ENCODE measurements around the gene WSB1.

Gene WSB1

GRCh38 chr17:27348196-27348595 is 54.3 kb downstream of the WSB1 start:
- Histone ChIP-seq H2AFZ (ENCODE audit: low read depth, low read length, severe bottlenecking) (no peak overlapping the region), H3K27me3 (ENCODE audit: low read length) (no peaks in the 10 kb centered on the region), H4K20me1 (ENCODE audit: low read depth, low read length) (no peaks in the 10 kb centered on the region), H3K9me2 (replicated peaks; ENCODE audit: insufficient read depth, low read length) (no peaks in the 10 kb centered on the region), H3F3A (ENCODE audit: insufficient read depth) (peaks cover 27% of the 10 kb centered on the region), H3K9ac (ENCODE audit: low read length) (peak overlapping the region; percentile 58), H3K36me3 (ENCODE audit: low read length) (no peaks in the 10 kb centered on the region), H3K4me3 (ENCODE audit: insufficient read depth, low read length, poor library complexity, severe bottlenecking) (peak overlapping the region; percentile 39), H3K79me2 (ENCODE audit: insufficient read depth, low read length) (peaks cover 5% of the 10 kb centered on the region; the same call in 1 of the 2 replicates), H3K4me2 (ENCODE audit: low read depth, low read length, poor library complexity, severe bottlenecking) (peak overlapping the region; percentile 62), H3K27ac (ENCODE audit: low read depth, low read length) (peak overlapping the region; percentile 49; the same call in 1 of the 2 replicates), H3K9me3 (ENCODE audit: insufficient read depth, low read length) (no peaks in the 10 kb centered on the region)
- TF ChIP-seq, protein P1, sequence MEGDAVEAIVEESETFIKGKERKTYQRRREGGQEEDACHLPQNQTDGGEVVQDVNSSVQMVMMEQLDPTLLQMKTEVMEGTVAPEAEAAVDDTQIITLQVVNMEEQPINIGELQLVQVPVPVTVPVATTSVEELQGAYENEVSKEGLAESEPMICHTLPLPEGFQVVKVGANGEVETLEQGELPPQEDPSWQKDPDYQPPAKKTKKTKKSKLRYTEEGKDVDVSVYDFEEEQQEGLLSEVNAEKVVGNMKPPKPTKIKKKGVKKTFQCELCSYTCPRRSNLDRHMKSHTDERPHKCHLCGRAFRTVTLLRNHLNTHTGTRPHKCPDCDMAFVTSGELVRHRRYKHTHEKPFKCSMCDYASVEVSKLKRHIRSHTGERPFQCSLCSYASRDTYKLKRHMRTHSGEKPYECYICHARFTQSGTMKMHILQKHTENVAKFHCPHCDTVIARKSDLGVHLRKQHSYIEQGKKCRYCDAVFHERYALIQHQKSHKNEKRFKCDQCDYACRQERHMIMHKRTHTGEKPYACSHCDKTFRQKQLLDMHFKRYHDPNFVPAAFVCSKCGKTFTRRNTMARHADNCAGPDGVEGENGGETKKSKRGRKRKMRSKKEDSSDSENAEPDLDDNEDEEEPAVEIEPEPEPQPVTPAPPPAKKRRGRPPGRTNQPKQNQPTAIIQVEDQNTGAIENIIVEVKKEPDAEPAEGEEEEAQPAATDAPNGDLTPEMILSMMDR (IDR thresholded peaks at IDR 0.05; ENCODE audit: insufficient read depth, low read length, poor library complexity, severe bottlenecking), result no peak
- no peak for TF ChIP-seq EZH2phosphoT487 (conservative IDR thresholded peaks at IDR 0.05; ENCODE audit: low read length)

- Histone ChIP-seq H2AFZ (ENCODE audit: low read depth, low read length, severe bottlenecking) (peak overlapping the region; percentile 43), H3K27me3 (ENCODE audit: low read length) (no peaks in the 10 kb centered on the region), H4K20me1 (ENCODE audit: low read depth, low read length) (no peaks in the 10 kb centered on the region), H3K9ac (ENCODE audit: low read length) (peak overlapping the region; percentile 58), H3K79me2 (ENCODE audit: insufficient read depth, low read length) (peaks cover 5% of the 10 kb centered on the region; the same call in 1 of the 2 replicates), H3K9me2 (replicated peaks; ENCODE audit: insufficient read depth, low read length) (no peaks in the 10 kb centered on the region), H3K9me3 (ENCODE audit: insufficient read depth, low read length) (no peaks in the 10 kb centered on the region), H3K4me3 (ENCODE audit: insufficient read depth, low read length, poor library complexity, severe bottlenecking) (peak overlapping the region; percentile 27), H3K4me2 (ENCODE audit: low read depth, low read length, poor library complexity, severe bottlenecking) (peak overlapping the region; percentile 62), H3K27ac (ENCODE audit: low read depth, low read length) (peak overlapping the region; percentile 61), H3K36me3 (ENCODE audit: low read length) (no peaks in the 10 kb centered on the region), H3F3A (ENCODE audit: insufficient read depth) (peaks cover 27% of the 10 kb centered on the region)
- TF ChIP-seq, protein P1 (IDR thresholded peaks at IDR 0.05; ENCODE audit: insufficient read depth, low read length, poor library complexity, severe bottlenecking), result no peak
- TF ChIP-seq EZH2phosphoT487 (conservative IDR thresholded peaks at IDR 0.05; ENCODE audit: low read length), result no peak
Observed at GRCh38 chr17:27349540-27350021, 55.7 kb downstream of the WSB1 start.

DNA sequence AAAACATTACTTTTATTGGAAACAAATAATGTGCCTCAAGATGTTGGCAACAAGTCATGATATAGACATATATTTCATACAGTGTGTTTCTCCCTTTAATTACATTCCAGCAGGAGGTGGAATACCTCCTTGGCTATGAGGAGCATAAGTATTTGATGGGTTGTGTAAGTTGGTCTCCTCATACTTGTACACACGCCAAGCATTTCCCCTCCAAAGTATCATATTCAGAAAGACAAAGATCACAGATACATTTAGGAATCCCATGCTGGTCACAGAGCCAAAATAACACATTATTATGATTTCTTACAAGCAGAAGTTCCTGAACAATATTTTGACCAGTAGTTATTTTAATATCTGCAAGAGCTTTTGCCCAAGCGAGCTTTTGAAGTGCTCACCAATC is 57.8 kb downstream of the WSB1 start:
- no peaks in the 10 kb centered on the region for H3K27me3 ChIP-seq (ENCODE audit: low read length)
- peak overlapping the region; percentile 39; the same call in 1 of the 2 replicates for H3K27ac ChIP-seq (ENCODE audit: low read depth, low read length)
- no peaks in the 10 kb centered on the region for H3K9me3 ChIP-seq (ENCODE audit: insufficient read depth, low read length)
- TF ChIP-seq, protein P1 (IDR thresholded peaks at IDR 0.05; ENCODE audit: insufficient read depth, low read length, poor library complexity, severe bottlenecking), result no peak
- no peak for TF ChIP-seq EZH2phosphoT487 (conservative IDR thresholded peaks at IDR 0.05; ENCODE audit: low read length)
- no peaks in the 10 kb centered on the region for H4K20me1 ChIP-seq (ENCODE audit: low read depth, low read length)
- no peaks in the 10 kb centered on the region for H3K36me3 ChIP-seq (ENCODE audit: low read length)
- H3K4me3 ChIP-seq (ENCODE audit: insufficient read depth, low read length, poor library complexity, severe bottlenecking), result no peak overlapping the region
- H3F3A ChIP-seq (ENCODE audit: insufficient read depth), result peaks cover 27% of the 10 kb centered on the region
- no peak overlapping the region for H3K9ac ChIP-seq (ENCODE audit: low read length)
- no peak overlapping the region for H3K4me2 ChIP-seq (ENCODE audit: low read depth, low read length, poor library complexity, severe bottlenecking)
- H2AFZ ChIP-seq (ENCODE audit: low read depth, low read length, severe bottlenecking), result no peak overlapping the region
- H3K79me2 ChIP-seq (ENCODE audit: insufficient read depth, low read length), result peaks cover 5% of the 10 kb centered on the region; the same call in 1 of the 2 replicates
- H3K9me2 ChIP-seq (replicated peaks; ENCODE audit: insufficient read depth, low read length), result no peaks in the 10 kb centered on the region
